HG03039 (cell line): ENCODE data around the gene PPP2R2B.

Experiments
- ATAC-seq: cut with Tn5 transposase; IDR thresholded peaks from one replicate; pipeline ENCODE4 v1.9.1; 2021; ENCODE audit warnings: mild to moderate bottlenecking, moderate library complexity; ENCODE audit not compliant: unreplicated experiment

The PPP2R2B gene

DNA sequence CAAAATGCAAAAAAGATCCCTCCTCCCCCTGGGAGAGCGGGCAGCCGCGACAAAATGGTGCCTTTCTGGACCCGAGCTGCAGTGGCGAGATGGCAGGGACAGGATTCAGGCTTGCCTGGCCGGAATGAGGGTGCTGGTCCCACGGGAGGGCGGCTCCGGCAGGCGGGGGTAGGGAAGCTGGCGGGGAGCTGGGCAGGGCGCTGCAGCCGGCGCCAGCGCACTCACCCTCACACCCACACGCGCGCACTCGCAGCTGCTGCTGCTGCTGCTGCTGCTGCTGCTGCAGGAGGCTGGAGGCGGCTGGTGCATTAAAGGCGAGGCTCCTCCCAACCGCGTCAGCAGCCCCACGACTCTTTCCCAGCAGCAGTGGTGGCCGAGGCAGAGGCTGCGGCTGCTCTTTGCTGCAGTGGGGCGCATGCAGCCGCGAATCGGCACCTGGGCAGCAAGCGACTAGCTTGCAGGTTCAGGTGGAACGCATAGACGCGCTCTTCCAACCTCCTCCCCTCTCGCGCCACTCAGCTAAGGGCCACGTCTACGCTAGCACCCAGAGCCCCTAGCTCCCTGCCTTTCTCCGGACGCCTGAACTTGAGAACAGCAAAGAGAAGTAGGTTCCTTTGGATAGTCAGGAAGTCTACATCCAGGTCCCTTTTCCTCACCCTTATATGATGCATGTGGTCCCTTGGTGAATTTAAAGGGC, at the start of gene PPP2R2B:
PPP2R2B (minus strand) TSS at position 282 of the 697 bp plus-strand sequence.
- ATAC-seq = no peak

DNA sequence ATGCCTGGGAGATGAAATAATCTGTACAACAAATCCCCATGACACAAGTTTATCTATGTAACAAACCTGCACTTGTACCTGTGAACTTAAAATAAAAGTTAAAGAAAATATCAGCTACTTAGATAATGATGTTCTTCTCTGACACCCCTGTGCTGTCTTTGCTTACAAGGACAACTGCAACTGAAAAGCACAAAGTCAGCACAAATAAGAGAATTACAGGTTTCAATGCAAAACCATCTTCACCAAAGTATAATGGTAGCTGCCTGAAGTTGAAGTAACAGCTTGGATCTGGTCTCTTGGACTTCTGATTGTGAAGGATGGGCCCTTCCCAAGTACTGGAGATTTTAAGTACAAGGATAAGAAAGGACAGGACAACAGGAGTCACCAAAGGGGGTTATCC, 45.6 kb upstream of the PPP2R2B start:
- no peak for ATAC-seq

DNA sequence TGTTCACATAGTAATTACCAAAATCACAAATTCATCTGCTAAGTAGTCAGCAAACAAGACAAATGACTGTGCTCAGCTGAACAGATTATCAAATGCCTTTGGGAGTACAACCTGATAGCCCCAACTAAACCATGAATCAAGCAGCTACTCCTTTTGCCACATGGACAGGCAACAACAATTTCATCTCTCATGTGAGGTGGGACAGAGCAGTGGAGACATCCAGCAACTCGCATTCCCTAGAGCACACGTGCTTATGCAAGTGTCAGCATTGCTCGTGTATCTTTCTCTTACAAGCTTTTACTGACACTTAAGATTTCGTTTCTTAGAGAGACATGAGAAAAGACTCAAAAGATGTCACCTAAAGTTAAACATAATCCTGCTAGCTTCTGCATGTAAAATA, 42.7 kb upstream of the PPP2R2B start:
- ATAC-seq = no peak

DNA sequence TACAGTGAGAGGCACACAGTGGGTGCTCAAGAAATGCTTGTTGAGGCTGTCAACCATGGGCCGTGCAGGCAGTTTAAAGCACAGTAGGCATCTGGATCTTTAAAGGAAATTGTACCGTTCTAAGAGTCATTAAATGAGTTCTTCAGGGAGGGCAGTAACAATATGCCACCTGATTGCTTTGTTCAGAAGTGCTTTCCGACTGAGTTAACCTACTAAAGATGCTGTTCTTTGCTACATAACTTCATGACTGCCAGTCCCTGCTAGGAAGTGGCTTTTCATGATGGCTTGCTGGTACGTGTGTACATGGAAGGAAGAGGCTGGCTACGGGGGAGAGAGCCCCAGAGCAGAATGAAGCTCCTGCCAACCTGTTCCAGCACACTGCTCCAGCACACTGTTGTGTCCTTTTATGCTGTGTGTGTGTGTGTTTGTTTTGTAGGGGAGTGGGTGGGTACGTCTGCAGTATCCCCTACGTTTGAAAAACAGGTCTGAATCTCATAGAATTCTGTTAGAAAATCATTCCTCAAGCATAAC, 41.9 kb upstream of the PPP2R2B start:
- ATAC-seq = no peak

DNA sequence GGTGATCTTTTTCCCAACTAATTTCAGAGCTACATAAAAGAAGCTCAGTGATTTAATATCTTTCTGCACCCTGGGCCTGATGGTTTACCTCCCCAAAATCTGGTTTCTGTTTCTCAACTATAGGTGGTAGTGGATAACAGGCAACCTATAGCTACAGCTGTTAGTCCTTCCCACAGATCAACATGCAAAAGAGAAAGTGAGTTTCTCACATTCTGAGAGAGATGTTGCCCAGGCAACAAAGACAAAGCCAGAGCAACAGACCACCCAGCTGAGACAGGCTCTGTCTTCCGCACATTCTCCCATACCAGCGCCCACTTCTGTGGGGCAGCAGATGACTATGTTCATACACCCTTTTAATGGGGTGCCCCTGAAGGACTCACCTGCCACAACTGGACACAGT, 40.7 kb upstream of the PPP2R2B start:
- ATAC-seq = no peak

DNA sequence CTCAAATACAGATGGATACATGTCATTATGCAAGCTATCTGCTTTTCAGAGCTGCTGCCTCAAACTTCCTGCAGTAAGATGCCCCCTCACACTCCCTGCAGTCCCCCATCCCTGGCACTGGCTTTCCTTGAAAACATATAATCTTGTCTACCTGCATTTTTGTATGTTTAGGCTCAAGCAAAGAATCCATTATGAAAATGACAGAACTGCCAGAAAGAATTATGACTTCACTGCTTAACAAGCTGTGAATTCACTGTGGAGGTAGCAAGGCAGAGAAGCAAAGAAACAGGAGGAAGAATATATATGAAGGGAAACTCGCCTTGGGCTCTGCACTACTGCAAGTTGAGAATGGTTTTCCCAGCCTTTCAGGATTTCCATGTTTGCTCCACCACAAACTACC, 39.4 kb upstream of the PPP2R2B start:
- no peak for ATAC-seq

DNA sequence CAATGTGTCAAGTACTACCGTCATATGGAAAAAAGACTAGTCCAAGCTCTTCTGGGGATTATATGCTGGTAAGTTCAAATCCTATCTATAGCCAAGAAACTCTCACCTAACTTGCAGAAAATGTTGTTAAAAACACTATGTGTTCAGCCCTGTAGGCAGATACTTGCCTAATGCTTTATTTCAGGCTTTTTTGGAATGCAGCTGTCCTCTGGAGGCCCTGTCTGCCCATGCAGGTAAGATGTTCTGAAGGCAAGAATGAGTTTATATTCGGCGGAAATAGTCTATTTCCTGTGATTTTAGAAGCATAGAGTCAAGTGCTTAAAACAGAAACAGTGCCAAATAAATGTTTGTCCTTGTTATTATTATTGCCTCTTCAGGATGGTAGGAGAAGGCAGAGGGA, 34.3 kb upstream of the PPP2R2B start:
- ATAC-seq = no peak

DNA sequence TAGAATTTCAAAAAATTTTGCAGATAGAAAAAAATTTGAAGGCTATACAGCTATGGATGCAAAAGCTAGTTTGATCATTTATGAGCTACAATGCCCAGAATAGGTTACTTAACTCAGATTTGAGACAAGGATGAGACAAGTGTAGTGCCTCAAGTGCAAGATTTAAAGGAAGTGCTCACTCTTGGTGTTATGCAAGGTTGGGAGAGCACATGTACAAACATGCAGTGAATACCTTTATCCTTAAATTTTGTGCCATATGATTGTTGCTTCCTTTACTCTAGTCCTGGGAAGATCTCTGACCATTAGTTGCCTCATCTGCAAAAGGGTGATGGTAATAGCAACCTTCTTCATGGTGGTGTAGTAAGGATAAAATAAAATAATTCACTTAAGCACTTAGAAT, 31.7 kb upstream of the PPP2R2B start:
- ATAC-seq = no peak

DNA sequence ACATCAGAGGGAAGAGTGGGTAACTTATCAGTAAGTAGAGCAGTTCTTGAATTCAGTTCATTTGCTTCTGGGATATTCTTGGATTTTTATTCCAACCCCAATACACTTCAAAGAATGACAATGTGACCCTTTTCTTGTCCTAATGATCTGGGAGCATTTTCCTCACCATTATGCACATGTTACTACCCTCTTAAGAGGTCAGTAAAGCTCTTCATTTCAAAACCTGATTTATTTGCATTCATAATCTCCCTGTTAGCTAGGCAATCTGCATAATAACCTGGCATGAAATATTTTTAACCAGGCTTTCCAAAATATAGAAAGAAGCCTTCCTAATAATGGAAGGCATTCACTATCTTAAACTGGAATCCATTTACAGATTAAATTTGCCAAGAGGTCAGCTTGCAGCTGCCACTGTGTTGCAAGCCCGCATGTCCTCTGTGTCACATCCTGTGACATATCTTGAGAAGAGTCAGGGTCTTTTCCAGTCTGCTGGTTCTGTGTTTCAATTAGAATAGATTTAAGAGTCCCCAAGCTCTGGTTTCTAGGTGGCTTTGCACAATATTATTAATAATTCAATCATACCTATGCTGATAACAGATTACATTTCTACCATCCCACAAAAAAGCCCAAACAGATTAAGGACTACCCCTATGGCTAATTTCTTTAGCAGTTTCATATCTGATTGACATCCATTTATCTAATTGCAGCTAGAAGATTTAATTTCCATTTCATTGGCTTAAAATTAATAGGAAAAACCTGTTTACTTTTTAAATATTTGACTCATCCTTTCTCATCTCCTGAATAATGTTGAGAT, 30.9 kb upstream of the PPP2R2B start:
- ATAC-seq = no peak

DNA sequence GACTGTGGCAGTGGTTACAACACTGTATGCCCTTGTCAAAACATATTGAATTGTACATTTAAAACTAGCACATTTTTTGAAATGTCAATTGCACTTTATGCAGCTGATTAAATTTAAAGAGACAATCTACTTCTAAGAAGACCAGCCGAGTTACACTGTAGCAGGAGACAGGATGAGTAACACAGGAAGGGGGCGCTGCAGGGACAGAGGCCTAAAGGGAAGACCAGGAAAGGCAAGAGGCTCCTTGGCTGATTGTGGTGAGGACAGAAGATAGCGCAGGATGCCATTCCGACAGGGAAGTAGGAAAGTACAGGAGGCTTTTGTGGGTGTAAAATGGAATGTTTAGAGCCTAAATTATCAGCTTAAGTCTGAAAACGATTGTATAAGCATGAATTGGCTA, 28.2 kb upstream of the PPP2R2B start:
- ATAC-seq = no peak

DNA sequence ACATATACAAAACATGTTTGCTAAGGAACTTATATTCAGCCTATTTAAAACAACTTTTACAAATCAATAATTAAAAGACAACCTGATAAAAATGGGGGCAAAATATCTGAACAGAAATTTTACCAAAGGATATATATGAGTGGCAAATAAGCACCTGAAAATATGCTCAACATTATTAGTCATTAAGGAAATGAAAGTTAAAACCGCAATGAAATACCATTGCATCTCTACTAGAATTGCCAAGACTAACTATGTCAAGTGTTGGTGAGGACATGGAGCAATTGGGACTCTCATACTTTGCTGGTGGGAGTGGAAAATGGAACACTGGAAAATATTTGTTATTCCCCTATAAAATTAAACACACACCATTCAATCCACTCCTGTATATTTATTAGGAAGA, 26.3 kb upstream of the PPP2R2B start:
- no peak for ATAC-seq

DNA sequence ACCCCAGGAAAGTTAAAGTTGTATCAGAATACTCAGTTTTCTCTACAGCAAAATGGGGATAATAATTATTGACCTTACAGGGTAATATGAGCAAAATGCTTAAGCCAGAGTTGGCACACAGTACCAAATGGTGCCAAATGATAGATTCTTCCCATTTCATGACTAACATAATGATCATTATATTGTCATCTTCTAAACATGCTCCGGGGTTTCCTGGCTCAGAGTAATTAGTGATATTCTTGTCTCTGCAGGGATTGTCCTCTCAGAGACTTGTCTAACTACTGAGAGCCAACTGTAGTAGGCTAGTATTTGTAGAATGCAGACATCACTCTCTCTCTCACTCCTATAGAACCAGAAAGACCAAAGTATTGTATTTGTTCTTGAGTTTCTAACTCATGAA, 25.2 kb upstream of the PPP2R2B start:
- ATAC-seq = no peak

DNA sequence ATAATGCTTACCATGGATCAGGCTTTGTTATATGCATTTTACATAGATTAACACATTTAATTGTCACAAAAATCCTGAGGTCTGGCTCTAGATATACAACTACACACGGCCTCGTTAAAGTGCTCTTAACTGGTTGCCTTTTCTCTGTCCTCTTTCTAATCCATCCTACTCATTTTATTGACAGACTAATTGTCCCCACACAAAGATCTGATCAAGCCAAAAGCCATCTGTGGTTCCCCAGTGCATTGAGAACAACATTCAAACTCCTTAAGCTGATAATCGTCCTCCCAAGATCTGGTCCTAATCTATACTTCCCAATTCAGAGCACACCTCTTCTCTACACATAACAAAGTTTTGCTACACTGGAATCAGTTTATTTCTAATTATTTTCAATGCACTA, 23.9 kb upstream of the PPP2R2B start:
- no peak for ATAC-seq

DNA sequence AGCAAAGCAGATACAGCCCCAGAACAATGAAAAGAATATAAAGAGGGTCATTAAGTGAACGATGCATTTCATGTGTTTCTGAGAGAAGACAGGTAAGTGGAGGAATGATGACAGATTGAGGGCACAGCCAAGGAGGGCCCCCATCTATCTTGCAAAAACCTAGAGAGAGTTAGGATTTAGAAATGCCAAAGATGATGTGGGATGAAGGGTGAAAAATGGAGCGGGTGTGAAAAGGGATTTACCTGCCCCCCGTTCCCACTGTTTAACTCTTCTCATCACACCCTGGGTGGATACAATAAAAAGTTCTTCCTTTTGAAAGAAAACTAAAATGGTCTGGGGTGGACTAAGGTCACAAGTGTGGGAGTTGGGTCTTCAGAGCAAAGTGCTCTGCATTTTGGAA, 18.5 kb upstream of the PPP2R2B start:
- no peak for ATAC-seq

DNA sequence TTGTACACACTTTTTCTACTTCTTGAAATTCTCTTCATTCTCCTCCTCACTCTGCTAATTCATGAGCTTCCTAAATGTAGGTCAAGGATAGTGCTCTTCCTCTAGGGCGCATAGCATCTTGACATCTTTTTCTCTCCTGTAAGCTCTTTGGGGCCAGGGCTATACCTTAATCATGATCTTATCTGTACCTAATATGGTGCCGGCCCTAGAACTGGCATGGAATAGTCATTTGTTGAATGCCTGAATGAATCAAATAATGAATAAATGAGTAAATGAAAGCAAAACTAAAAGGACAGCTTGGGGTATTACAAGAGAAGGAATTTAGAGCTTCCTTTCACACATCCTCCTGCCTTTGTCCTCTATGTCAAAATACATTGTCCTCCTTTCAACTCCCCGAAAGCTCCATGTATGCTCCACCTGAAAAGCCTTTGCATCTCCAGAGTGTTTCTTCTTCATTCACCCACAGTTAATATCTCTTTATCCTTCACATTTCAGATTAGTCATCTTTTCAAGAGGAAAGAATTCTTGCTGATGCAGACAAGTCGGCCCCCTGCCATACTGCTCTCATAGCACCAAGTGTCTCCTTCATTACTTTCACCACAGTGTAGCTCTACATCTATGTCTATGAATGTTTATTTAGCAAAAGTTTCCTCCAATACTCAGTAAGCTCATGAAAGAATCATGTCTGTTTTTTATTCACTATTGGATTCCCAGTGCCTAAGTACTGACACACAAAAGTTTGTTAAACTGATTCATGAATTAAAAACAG, 16.4 kb upstream of the PPP2R2B start:
- no peak for ATAC-seq

DNA sequence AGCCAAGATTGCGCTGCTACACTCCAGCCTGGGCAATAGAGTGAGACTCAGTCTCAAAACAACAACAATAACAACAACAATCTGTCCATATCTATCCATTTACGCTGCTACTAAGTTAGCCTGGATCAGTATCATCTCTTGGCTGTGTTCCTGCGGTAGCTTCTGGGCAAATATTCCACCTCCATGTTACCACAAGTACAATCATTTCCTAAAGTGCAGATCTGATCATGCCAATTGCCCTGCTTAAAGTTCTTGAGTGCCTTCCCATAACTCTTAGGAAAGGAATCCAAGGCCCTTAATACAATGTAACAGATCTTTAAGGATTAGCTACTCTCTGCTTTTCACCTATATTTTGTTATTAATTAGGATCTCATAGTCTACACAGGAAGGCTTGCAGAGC, 15.4 kb upstream of the PPP2R2B start:
- ATAC-seq = no peak

DNA sequence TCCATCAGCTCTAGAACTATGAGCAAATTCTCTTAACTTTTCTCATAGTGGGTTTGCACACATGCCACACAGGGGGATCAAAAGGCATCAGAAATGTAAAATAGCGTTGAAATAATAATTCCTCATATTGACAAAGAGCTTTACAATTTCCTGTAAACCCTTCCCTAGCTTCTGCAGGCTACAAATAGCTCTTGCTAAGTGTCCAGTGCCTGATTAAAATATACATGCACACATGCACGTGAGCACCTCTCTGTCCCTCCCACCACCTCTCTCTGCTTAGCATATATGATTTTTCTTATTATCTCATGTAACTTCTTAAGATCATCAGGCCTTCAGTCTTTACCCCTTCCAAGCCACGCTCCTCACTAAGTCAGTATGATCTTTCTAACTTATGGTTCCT, 13.7 kb upstream of the PPP2R2B start:
- ATAC-seq = no peak

DNA sequence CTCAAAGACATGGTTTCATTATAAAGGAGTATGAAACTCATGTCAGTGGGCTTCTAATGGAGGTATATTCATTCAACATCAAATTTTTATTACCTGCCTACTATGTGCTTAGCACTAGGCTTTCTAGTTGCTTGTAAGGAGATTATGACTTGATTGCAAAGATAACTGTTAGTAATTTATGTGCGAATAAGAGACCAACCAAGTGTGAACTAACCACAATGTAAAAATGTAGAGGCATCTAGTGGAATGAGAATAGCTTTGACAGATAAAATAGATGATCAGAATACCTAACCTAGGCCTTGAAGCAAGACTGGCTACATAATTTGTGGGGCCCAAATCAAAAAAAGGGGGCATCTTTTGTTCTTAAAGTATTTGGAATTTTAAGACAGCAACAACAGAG, 13.0 kb upstream of the PPP2R2B start:
- ATAC-seq = no peak

DNA sequence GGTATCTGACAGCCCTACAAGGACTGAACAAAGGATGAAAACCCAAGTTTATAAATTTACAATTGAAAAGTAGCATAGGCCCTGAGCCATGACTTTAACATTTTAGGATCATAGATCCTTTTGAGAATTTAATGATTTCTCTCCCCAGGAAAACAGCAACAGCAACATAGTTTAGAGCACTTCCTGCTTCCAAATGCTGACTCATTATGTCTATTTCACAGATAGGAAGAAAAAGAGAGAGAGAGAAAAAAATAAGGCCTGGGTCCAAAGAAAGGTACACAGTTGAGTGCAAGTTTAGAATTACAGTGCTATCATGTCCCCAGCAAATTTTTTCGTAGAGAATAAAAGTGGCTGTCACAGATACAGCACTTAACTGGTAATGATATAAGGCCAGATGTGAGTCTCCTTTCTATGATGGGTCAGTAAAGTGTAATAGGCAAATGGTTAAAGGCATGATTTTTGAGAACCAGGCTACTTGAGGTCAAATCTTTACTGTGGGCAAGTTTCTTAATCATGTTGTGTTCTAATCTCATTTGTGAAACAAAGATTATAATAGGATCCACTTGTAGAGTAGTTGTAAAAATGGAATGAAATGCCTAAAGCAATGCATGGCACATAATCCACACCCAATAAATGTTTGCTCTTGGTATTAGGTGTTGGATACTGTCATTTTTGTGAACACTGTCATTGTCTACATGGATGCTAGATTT, 12.3 kb upstream of the PPP2R2B start:
- ATAC-seq = no peak

DNA sequence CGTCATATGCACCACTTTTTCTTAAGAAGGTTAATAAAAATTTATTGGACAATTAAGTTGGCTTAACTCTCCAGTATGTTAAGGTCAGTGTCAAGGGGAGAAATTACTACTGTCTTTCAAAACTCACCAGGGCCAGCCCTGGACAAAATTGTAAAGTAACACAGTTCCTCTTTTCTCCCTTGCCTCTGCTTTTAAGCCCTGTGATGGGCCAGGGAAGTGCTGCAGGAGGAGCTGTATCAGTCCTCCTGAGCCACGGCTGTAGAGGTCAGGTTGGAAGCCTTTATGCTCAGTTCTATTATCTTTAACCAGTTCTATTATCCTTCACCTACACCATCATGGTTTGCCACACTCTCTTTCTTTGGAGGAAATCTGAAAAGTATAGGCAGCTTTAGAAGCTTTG, 11.5 kb upstream of the PPP2R2B start:
- no peak for ATAC-seq

DNA sequence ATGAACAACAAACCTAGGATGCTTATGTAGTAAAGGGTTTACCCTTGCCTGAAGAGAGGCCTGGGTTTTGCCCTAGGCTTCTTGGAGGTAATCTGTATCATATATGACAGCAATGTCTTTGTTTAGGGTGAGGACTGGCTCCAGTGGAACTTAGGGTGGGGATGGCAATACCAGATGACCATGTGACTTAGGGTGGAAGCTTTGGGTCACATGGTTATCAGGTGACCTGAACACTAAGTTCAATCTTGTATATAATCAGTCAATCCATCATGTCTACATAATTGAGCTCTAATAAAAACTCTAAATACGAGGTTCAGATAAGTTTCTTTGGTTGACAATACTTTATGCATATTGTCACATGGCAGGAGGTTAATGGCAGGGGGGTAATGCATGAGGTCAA, 10.6 kb upstream of the PPP2R2B start:
- ATAC-seq = no peak
